GM21381 (cell line): ENCODE results near the gene ANKFN1.

Source experiments
- ATAC-seq: cut with Tn5 transposase; IDR thresholded peaks from one replicate; pipeline ENCODE4 v1.9.1; 2021; ENCODE audit warnings: mild to moderate bottlenecking, moderate library complexity; ENCODE audit not compliant: unreplicated experiment

The ANKFN1 gene

GRCh38 chr17:56175299-56175955, 22.2 kb downstream of the ANKFN1 start:
- no peak for ATAC-seq

- no peak for ATAC-seq
Observed at GRCh38 chr17:56176091-56176490, 22.8 kb downstream of the ANKFN1 start.

GRCh38 chr17:56177361-56177760, 24.1 kb downstream of the ANKFN1 start:
- ATAC-seq, result no peak

- ATAC-seq, result no peak
Observed at GRCh38 chr17:56178203-56178602, 24.9 kb downstream of the ANKFN1 start.

GRCh38 chr17:56182081-56182480, 28.8 kb downstream of the ANKFN1 start:
- no peak for ATAC-seq

GRCh38 chr17:56184650-56185049, 31.4 kb downstream of the ANKFN1 start:
- no peak for ATAC-seq

- no peak for ATAC-seq
Observed at GRCh38 chr17:56185491-56186221, 32.4 kb downstream of the ANKFN1 start.

GRCh38 chr17:56186222-56186786, 33.0 kb downstream of the ANKFN1 start:
- ATAC-seq, result no peak

- no peak for ATAC-seq
Observed at GRCh38 chr17:56203430-56203829, 50.2 kb downstream of the ANKFN1 start.

GRCh38 chr17:56206351-56206750, 53.1 kb downstream of the ANKFN1 start:
- ATAC-seq, result no peak

- no peak for ATAC-seq
Observed at GRCh38 chr17:56213031-56213430, 59.8 kb downstream of the ANKFN1 start.

- no peak for ATAC-seq
Observed at GRCh38 chr17:56217921-56218320, 64.6 kb downstream of the ANKFN1 start.

- ATAC-seq, result no peak
Observed at GRCh38 chr17:56222255-56222654, 69.0 kb downstream of the ANKFN1 start.

- no peak for ATAC-seq
Observed at GRCh38 chr17:56230660-56231059, 77.4 kb downstream of the ANKFN1 start.

GRCh38 chr17:56231252-56231651, 78.0 kb downstream of the ANKFN1 start:
- ATAC-seq, result no peak

- ATAC-seq, result no peak
Observed at GRCh38 chr17:56231693-56232092, 78.4 kb downstream of the ANKFN1 start.

- ATAC-seq, result no peak
Observed at GRCh38 chr17:56244268-56244890, 91.1 kb downstream of the ANKFN1 start.

- no peak for ATAC-seq
Observed at GRCh38 chr17:56247816-56248215, 94.5 kb downstream of the ANKFN1 start.

GRCh38 chr17:56257075-56257474, 103.8 kb downstream of the ANKFN1 start:
- ATAC-seq, result no peak

- ATAC-seq, result no peak
Observed at GRCh38 chr17:56260376-56261002, 107.2 kb downstream of the ANKFN1 start.

- ATAC-seq, result no peak
Observed at GRCh38 chr17:56262803-56263202, 109.5 kb downstream of the ANKFN1 start.
